Neural crest cell (in vitro differentiated cells): Measurements from ENCODE around the gene TREH. TPM values are rescaled to one million over a fixed set of nuclear protein-coding genes. Genes with fewer than 3 reads are reported as not detected.

Experiments
- DNase-seq: peaks from one replicate; pipeline ENCODE4 v3.0.0; 2021; ENCODE audit warnings: low read depth, mixed read lengths, low spot score
- H3K27ac Mint-ChIP-seq: one replicate; pipeline ENCODE4 v1.8.0; 2021; ENCODE audit warnings: mild to moderate bottlenecking, mixed read lengths; ENCODE audit not compliant: unreplicated experiment
- H3K27me3 Mint-ChIP-seq: 2 replicates; pipeline ENCODE4 v1.8.0; 2021; ENCODE audit warnings: low read depth, mild to moderate bottlenecking, mixed read lengths
- H3K36me3 Mint-ChIP-seq: 2 replicates; pipeline ENCODE4 v1.8.0; 2021; ENCODE audit warnings: low read depth, mild to moderate bottlenecking, mixed read lengths
- H3K4me1 Mint-ChIP-seq: 2 replicates; pipeline ENCODE4 v1.8.0; 2021; ENCODE audit warnings: mixed read lengths
- H3K4me3 Mint-ChIP-seq: one replicate; pipeline ENCODE4 v1.8.0; 2021; ENCODE audit warnings: mild to moderate bottlenecking, mixed read lengths
- H3K9me3 Mint-ChIP-seq: 2 replicates; pipeline ENCODE4 v1.8.0; 2021; ENCODE audit warnings: mixed read lengths
- total RNA-seq: library from RNA; stranded (reverse); gene quantifications from 2 replicates; pipeline ENCODE4 v1.2.1, GENCODE V29; 2021
- TF ChIP-seq, protein P1 (sequence below): fragments of 200-600 bp; sonication (generic); conservative IDR thresholded peaks from 2 replicates; pipeline ENCODE4 v1.5.0; 2021; ENCODE audit warnings: antibody characterized with exemption, mild to moderate bottlenecking

TREH gene
- total RNA-seq, 1 donor from 2014 or later, result not detected

DNA sequence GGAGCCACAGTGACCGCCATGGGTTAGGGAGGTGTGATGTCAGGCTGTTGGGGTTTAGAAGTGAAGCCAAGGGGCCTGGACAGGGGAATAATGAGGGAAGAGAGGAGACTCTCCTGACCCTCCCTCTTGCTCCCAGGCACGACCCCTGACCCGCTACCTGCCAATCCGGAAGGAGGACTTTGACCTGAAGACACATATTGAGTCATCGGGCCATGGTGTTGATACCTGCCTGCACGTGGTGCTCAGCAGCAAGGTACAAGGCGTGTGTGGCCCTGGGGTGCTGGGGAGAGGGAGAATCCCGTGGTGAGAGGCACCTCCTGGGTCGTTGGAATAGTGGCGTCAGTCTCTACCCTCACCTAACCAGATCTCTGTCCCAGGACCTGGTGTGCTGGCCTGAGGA, 29.5 kb downstream of the TREH start:
- DNase-seq, result no peak
- Mint-ChIP-seq H3K9me3 (no peaks in the 10 kb centered on the region), H3K4me1 (no peaks in the 10 kb centered on the region), H3K4me3 (no peak overlapping the region), H3K36me3 (peaks cover 18% of the 10 kb centered on the region), H3K27me3 (no peaks in the 10 kb centered on the region), H3K27ac (no peak overlapping the region)
- TF ChIP-seq, protein P1, sequence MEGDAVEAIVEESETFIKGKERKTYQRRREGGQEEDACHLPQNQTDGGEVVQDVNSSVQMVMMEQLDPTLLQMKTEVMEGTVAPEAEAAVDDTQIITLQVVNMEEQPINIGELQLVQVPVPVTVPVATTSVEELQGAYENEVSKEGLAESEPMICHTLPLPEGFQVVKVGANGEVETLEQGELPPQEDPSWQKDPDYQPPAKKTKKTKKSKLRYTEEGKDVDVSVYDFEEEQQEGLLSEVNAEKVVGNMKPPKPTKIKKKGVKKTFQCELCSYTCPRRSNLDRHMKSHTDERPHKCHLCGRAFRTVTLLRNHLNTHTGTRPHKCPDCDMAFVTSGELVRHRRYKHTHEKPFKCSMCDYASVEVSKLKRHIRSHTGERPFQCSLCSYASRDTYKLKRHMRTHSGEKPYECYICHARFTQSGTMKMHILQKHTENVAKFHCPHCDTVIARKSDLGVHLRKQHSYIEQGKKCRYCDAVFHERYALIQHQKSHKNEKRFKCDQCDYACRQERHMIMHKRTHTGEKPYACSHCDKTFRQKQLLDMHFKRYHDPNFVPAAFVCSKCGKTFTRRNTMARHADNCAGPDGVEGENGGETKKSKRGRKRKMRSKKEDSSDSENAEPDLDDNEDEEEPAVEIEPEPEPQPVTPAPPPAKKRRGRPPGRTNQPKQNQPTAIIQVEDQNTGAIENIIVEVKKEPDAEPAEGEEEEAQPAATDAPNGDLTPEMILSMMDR, result no peak

DNA sequence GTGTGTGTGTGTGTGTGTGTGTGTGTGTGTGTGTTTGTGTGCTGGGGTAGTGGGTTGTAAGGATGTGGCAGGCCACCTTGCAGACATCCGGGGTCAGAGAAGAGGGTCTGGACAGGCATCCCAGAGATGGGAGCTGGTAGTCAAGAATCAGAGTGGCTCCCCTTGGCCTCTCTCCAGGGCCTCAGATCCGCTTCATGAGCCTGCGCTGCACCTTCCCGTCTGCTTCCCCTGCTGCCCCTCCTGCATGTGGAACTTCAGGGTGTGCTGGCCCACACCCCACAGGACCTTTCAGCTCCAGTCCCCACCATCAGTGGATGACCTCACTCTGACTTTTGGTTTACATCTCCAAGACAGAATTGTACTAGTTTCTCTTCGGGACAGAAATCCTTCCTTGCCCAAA, 31.2 kb downstream of the TREH start:
- no peak for DNase-seq
- Mint-ChIP-seq H3K4me1 (no peaks in the 10 kb centered on the region), H3K4me3 (no peak overlapping the region), H3K36me3 (peaks cover 17% of the 10 kb centered on the region), H3K9me3 (no peaks in the 10 kb centered on the region), H3K27ac (no peak overlapping the region), H3K27me3 (no peaks in the 10 kb centered on the region)
- TF ChIP-seq, protein P1, result no peak

DNA sequence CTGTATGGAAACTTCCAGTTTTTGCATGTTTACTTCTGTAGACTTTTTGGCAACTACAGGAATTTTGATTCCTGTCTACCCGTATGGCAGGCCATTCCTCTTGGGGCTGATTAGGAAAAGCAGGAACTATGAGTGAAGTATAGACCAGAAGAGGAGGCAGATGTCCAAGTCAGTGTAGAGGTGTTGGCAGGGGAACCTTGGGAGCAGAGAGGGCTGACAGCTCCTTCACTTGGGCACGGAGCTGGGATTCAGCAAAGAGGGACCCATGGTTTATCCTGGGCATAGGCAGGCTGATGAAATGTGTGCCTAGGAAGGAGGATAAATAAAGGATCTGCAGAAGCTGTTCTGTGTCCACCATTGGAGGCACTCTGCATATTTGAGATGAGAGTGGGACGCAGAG, 33.1 kb downstream of the TREH start:
- H3K27ac Mint-ChIP-seq, result peak overlapping the region; percentile 21
- no peaks in the 10 kb centered on the region for H3K4me1 Mint-ChIP-seq
- H3K36me3 Mint-ChIP-seq, result peaks cover 15% of the 10 kb centered on the region
- H3K27me3 Mint-ChIP-seq, result no peaks in the 10 kb centered on the region
- no peak for DNase-seq
- TF ChIP-seq, protein P1, result no peak
- no peaks in the 10 kb centered on the region for H3K9me3 Mint-ChIP-seq
- H3K4me3 Mint-ChIP-seq, result no peak overlapping the region

DNA sequence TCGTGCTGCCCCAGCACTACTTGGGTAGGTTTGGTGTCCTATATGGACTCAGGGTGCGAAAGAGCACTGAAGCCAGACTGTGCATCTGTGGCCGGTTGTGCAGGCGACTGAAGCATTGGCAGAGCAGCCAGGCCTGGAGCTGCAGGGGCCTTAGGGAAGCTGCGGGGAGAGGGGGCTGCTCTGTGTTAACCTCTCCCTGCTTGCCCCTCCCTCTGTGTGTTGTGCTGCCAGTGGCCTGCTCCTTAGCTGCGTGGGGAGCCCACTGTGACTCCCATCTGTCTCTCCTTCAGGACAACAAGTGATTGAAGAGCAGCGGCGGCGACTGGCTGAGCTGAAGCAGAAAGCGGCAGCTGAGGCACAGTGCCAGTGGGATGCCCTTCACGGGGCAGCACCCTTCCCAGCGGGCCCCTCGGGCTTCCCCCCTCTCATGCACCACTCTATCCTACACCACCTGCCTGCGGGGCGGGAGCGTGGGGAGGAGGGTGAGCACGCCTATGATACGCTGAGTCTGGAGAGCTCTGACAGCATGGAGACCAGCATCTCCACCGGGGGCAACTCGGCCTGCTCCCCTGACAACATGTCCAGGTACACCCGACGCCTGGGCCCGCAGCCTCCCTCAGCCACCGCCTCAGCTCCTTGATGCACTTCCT, 34.3 kb downstream of the TREH start:
- Mint-ChIP-seq H3K36me3 (peaks cover 8% of the 10 kb centered on the region), H3K4me3 (no peak overlapping the region), H3K27ac (no peak overlapping the region), H3K27me3 (no peaks in the 10 kb centered on the region), H3K4me1 (no peaks in the 10 kb centered on the region), H3K9me3 (no peaks in the 10 kb centered on the region)
- no peak for DNase-seq
- TF ChIP-seq, protein P1, result no peak

DNA sequence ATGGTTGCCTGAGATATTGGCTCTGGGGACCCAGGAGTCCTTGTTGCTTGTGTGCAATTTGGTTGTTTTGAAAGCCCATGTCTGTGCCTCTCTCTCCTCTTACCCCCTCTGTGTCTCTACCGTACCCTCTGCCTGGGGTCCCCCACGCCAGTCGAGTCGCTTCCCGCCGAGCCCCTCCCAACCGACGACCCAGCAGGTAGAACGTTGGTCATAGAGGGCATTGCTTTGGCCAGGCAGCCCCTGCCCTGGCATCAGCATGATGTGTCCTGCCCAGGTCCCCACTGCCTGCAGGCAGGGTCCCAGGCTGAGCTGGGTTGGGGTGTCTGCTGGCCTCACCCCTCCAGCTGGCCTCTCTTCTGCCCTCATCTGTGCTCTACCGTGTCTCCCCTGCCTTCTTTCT, 35.0 kb downstream of the TREH start:
- H3K36me3 Mint-ChIP-seq, result peaks cover 10% of the 10 kb centered on the region
- TF ChIP-seq, protein P1, result no peak
- no peaks in the 10 kb centered on the region for H3K4me1 Mint-ChIP-seq
- no peaks in the 10 kb centered on the region for H3K9me3 Mint-ChIP-seq
- DNase-seq, result no peak
- no peaks in the 10 kb centered on the region for H3K27me3 Mint-ChIP-seq
- no peak overlapping the region for H3K27ac Mint-ChIP-seq
- H3K4me3 Mint-ChIP-seq, result no peak overlapping the region
